Cortex of kidney (tissue), 1 donor: ENCODE results near the gene GPBP1.

ENCODE experiments used
- DNase-seq: peaks from one replicate; lab custom pipeline; 2025; lab: John Stamatoyannopoulos, UW

Gene GPBP1

DNA sequence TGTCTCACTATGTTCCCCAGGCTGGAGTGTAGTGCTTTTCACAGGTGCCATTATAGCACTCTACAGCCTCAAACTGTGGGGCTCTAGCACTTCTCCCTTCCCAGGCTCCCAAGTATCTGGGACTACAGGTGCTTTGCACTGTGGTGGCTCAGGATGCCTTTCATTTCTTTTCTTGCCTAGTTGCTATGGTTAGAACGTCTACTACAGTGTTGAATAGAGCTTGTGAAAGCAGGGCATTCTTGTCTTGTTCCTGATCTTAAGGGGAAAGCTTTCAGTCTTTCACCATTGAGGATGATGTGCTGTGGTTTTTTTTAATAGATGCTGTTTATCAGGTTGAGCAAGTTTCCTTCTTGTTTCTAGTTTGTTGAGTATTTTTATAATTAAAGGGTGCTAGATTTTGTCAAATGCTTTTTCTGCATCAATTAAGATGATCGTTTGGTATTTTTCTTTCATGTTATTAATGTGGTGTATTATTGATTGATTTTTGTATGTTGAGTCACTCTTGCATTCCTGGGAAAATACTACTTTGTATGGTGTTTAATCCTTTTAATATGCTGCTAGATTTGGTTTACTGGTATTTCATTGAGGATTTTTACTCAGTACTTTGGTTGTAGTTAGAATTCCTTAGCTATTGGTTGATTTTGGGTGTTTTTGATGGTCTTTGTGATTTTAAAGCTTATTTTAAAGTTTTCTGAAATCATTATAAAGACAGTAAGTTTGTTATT lies 35.6 kb downstream of the GPBP1 start:
- DNase-seq: no peak

GRCh38 chr5:57210633-57211032 lies 36.8 kb downstream of the GPBP1 start:
- no peak for DNase-seq

- no peak for DNase-seq
Measured at GRCh38 chr5:57211039-57211438, 37.2 kb downstream of the GPBP1 start.

DNA sequence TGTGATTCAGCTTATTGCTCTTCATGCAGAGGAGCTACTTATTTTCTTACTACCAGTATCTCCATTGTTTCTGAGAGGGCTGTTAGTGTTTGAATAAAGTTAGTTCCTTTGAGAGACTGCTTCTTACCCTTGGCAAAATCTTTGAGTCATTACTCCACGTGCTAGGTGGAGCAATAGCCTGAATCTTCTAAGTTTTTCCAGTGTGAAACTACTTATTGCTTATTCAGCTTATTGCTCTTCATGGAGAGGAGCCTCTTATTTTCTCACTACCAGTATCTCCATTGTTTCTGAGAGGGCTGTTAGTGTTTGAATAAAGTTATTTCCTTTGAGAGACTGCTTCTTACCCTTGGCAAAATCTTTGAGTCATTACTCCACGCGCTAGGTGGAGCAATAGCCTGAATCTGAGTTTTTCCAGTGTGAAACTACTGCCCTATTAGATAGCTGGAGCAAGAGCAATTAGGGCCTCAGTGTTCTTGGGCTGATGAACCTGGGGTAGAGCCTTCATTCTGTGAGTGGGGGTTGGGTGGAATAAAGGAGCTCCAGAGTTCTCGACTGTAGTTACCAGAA lies 41.9 kb downstream of the GPBP1 start:
- DNase-seq: no peak

- DNase-seq: no peak
Measured at GRCh38 chr5:57216714-57217113, 42.9 kb downstream of the GPBP1 start.

- no peak for DNase-seq
Measured at GRCh38 chr5:57219386-57219785, 45.5 kb downstream of the GPBP1 start.

DNA sequence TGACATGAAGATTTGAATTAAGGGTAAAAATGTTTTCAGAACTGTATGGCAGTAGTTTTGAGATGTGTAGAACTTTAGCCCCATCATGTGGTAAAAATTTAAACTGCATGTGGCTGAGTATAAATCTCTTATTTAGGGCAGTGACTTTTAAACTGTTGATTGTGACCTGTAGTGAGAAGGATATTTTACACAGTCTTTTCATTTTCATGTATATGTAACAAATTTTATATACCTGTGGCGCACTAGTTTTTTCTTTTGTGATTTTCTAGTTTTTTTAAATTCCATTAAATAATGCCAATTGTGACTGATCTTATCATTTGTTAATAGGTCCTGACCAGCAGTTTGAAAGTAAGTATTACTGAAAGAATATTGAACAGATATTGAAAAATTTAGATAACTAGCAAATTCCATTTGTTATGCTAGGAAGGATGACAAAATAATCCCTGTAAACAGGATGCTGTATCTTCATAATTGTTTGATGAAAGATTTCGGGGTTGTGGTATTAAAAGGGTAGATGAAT lies 47.2 kb downstream of the GPBP1 start:
- no peak for DNase-seq

DNA sequence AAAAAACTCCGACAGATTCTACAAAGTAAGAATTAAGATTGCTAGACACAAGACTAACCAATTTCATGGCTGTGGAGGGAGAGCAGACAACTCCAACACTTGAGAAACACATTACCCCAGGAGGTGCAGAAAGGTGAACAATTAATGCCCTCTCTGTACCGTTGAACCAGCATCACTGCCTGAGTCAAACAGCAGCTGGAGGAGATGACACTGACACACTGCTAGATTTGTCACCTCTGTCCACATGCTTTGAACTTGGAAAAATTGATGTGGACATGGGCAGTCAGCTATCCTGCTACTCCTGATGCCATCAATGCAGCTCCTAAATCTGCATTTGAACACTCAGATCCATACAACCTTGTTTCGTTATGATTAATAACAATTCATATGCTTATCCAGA lies 51.7 kb downstream of the GPBP1 start:
- no peak for DNase-seq

GRCh38 chr5:57229313-57229712 lies 55.5 kb downstream of the GPBP1 start:
- DNase-seq: no peak

- no peak for DNase-seq
Measured at GRCh38 chr5:57231607-57232006, 57.7 kb downstream of the GPBP1 start.

- DNase-seq: no peak
Measured at GRCh38 chr5:57232293-57233033, 58.6 kb downstream of the GPBP1 start.

- no peak for DNase-seq
Measured at GRCh38 chr5:57243286-57244137, 69.7 kb downstream of the GPBP1 start.

DNA sequence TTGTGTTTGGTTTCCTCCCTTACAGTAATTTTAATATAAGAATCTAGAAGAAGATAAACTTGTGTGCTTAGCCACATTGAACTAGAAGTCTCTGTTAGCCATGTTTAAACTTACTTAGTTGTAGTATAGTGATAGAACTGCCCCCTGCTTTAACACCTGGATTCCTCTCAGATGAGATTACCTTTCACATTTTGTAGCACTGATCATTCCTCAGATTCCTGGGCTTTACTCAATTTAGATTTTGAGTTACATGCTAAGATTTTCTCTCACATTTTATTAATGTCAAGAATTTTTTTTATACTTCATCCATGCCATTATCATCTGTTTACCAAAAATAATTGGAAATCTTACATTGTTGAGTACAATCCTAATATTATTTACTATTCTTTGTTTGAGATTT lies 70.5 kb downstream of the GPBP1 start:
- no peak for DNase-seq

DNA sequence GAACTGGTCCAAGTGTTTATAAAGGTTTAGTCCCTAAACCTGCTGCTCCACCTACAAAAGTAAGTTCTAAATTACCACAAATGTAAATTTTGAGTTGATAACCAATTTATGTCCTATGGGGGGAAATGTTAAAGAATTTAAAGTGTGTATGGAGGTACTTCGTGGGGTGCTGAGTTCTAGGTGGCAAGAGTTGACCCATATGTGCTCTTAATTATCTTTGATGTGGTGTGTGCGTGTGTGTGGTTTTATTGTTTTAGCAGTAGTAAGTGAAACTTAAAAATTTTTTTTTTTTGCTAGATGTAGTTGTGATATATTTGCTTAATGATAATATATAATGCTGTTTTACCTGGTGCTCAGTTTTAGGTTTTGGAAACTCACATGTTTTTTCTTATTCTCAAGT lies 72.6 kb downstream of the GPBP1 start:
- no peak for DNase-seq

GRCh38 chr5:57247765-57248164 lies 73.9 kb downstream of the GPBP1 start:
- DNase-seq: no peak

GRCh38 chr5:57249265-57249874 lies 75.5 kb downstream of the GPBP1 start:
- no peak for DNase-seq

- no peak for DNase-seq
Measured at GRCh38 chr5:57258052-57258451, 84.2 kb downstream of the GPBP1 start.

DNA sequence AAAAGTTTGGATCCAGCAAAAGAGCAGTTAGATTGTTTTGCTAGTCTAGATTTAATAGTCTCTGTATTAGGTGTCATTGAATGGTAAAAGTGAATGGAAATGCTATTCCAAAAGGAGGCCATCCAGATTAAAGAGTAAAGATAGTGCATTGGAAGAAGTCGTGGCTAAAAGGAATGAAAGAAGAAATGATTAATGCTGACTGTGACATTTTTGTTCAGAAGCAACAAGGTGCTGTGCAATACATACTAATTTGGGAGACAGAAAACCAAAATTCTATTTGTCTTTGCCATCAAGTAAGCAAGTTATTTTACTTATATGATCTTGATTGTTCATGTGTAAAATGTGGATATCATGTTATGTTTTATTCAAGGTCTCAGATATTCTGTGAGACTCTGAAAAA lies 85.1 kb downstream of the GPBP1 start:
- no peak for DNase-seq

DNA sequence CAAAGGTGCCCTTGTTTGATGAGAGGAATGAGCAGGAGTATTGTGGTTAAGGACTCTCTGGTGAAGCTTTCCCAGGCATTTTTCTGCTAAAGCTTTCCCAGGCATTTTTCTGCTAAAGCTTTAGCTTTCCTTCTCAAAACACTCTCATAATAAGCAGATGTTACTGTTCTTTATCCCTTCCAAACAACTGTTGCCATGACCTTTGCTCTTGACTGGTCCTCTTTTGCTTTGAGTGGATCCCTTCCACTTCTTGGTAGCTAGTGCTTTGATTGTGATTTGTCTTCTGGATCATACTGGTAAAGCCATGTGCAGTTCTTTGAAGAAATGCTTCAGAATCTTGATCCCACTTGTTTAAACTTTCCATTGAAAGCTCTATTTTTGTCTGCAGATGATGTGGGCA lies 85.8 kb downstream of the GPBP1 start:
- DNase-seq: no peak

DNA sequence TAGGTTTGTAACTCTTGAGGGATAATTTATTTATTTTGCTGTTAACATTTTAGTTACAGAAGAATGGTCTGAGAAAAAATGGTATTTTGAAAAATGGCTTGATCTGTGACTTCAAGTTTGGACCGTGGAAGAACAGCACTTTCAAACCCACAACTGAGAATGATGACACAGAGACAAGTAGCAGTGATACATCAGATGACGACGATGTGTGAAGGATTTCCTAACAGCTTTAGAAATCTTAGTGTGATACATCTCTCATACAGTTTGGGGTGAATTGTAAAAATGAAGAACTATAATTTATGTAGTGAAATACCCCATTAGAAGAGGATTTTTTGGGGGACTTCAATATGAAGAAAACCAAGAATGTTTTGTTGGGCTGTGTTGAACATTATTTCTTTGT lies 88.7 kb downstream of the GPBP1 start:
- DNase-seq: no peak

DNA sequence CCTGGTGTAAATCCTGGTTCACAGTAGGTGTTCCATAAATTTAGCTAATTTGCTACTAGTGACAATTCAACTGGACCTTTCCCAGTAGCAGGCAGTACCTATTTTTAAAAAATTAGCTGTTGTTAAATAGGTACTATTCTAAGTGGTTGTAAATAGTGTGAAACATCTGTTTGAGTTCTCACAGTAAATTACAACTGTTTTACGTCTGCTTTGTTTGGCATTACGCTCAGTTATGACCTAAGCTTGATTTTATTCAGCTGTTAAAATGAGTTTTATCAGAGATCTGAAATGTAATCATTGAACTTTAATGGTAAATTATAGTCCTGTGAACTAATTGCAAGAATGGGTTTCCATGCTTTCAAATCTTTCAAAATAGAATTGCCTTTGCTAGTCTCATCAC lies 93.9 kb downstream of the GPBP1 start:
- DNase-seq: no peak

- DNase-seq: no peak
Measured at GRCh38 chr5:57276353-57276752, 102.5 kb downstream of the GPBP1 start.
